H1 (cell line): ENCODE measurements around the gene SRSF2. TPM values are rescaled to one million over a fixed set of nuclear protein-coding genes. Genes with fewer than 3 reads are reported as not detected.
A peak's percentile ranks its signal among the peaks of the same experiment; 100 is the strongest.

Source experiments
- CTCF ChIA-PET: fragments of 300-600 bp; sonication (Branson Sonifier 250); formaldehyde crosslinking; loops from one replicate; lab custom pipeline; 2021; ENCODE audit not compliant: partially characterized antibody; lab: Charles Lee
- POLR2A ChIA-PET: fragments of 300-600 bp; sonication (Branson Sonifier 250); formaldehyde crosslinking; loops from one replicate; lab custom pipeline; 2021; ENCODE audit warnings: inconsistent platforms; ENCODE audit not compliant: partially characterized antibody; lab: Charles Lee
- DNase-seq, 2 experiments: peaks; one replicate each; pipeline versions ENCODE4 v3.0.0 to v3.0.0-alpha.2; 2010 to 2022; ENCODE audit warnings: low spot score in 2 of 2, low read depth in 1 of 2, mixed read lengths in 1 of 2
- FAIRE-seq: peaks from 2 replicates; lab custom pipeline; 2011; peaks lifted over from hg19 to GRCh38; lab: Jason Lieb, UNC
- H2AFZ ChIP-seq: 2 replicates; pipeline ENCODE4 v1.8.1; 2012; ENCODE audit warnings: low read length, inconsistent platforms
- H2AK5ac ChIP-seq: 2 replicates; pipeline ENCODE4 v1.6.1; 2013; ENCODE audit warnings: low read depth, low read length
- H2BK120ac ChIP-seq: replicated peaks from 2 replicates; pipeline ENCODE3; 2013; ENCODE audit warnings: low read depth, low read length, inconsistent platforms
- H2BK12ac ChIP-seq: 2 replicates; pipeline ENCODE4 v1.6.1; 2013; ENCODE audit warnings: low read depth, low read length
- H2BK15ac ChIP-seq: 2 replicates; pipeline ENCODE4 v1.6.1; 2013; ENCODE audit warnings: low read length
- H2BK20ac ChIP-seq: 2 replicates; pipeline ENCODE4 v1.6.1; 2013; ENCODE audit warnings: low read length
- H2BK5ac ChIP-seq: 2 replicates; pipeline ENCODE4 v1.6.1; 2013; ENCODE audit warnings: low read depth, low read length
- H3K14ac ChIP-seq: 2 replicates; pipeline ENCODE4 v1.6.1; 2013; ENCODE audit warnings: inconsistent platforms; ENCODE audit not compliant: insufficient read length
- H3K18ac ChIP-seq: 2 replicates; pipeline ENCODE4 v1.6.1; 2013; ENCODE audit warnings: low read length; ENCODE audit errors: extremely low read depth
- H3K23ac ChIP-seq: 2 replicates; pipeline ENCODE4 v1.6.1; 2013; ENCODE audit warnings: inconsistent platforms; ENCODE audit not compliant: insufficient read length
- H3K23me2 ChIP-seq: 2 replicates; pipeline ENCODE4 v1.6.1; 2013; ENCODE audit warnings: low read depth, low read length
- H3K27ac ChIP-seq: 2 replicates; pipeline ENCODE4 v1.6.1; 2011; ENCODE audit warnings: low read depth, low read length, inconsistent platforms
- H3K27me3 ChIP-seq, 4 experiments: replicated peaks in 1 of 4; 1 replicate in 1 of 4; 2 replicates in 3 of 4; pipeline versions ENCODE4 v1.6.1 to v1.8.1; 2011 to 2013; ENCODE audit warnings: low read length in 3 of 4, mild to moderate bottlenecking in 3 of 4, inconsistent platforms in 2 of 4, mixed read lengths in 2 of 4, moderate library complexity in 1 of 4; ENCODE audit not compliant: control insufficient read depth in 3 of 4, insufficient read depth in 3 of 4; ENCODE audit errors: extremely low read depth in 1 of 4
- H3K36me3 ChIP-seq, 4 experiments: 2 replicates each; pipeline versions ENCODE4 v1.6.1 to v1.8.1; 2011 to 2013; ENCODE audit warnings: mild to moderate bottlenecking in 4 of 4, low read length in 3 of 4, moderate library complexity in 2 of 4, control low read depth in 1 of 4, inconsistent platforms in 1 of 4; ENCODE audit not compliant: insufficient read depth in 4 of 4, control insufficient read depth in 2 of 4
- H3K4ac ChIP-seq: replicated peaks from 2 replicates; pipeline ENCODE3; 2013; ENCODE audit warnings: low read length, low read depth, mixed read lengths, inconsistent platforms; ENCODE audit not compliant: insufficient read length
- H3K4me1 ChIP-seq, 4 experiments: replicated peaks in 1 of 4; 1 replicate in 1 of 4; 2 replicates in 3 of 4; pipeline versions ENCODE4 v1.6.1 to v1.8.1; 2011 to 2013; ENCODE audit warnings: low read length in 3 of 4, inconsistent platforms in 2 of 4, mixed read lengths in 1 of 4; ENCODE audit not compliant: insufficient read depth in 4 of 4, control insufficient read depth in 3 of 4
- H3K4me2 ChIP-seq, 2 experiments: 2 replicates each; pipeline versions ENCODE4 v1.6.1 to v1.8.1; 2011 to 2013; ENCODE audit warnings: low read depth in 2 of 2, low read length in 2 of 2, control low read depth in 1 of 2, inconsistent platforms in 1 of 2, mild to moderate bottlenecking in 1 of 2; ENCODE audit not compliant: insufficient read depth in 1 of 2
- H3K4me3 ChIP-seq, 4 experiments: fragments of 200-600, 300-600 bp in 1 of 4; sonication (generic), shearing (Covaris generic), sonication (Bioruptor Twin) in 1 of 4; 2 replicates each; pipeline versions ENCODE4 v1.5.1 to v1.8.1; 2011 to 2016; ENCODE audit warnings: low read length in 4 of 4, low read depth in 3 of 4, control low read depth in 2 of 4, inconsistent platforms in 2 of 4, mild to moderate bottlenecking in 2 of 4, mixed read lengths in 1 of 4, moderate library complexity in 1 of 4; ENCODE audit not compliant: insufficient read depth in 2 of 4; ENCODE audit errors: extremely low read depth in 1 of 4
- H3K56ac ChIP-seq: replicated peaks from 2 replicates; pipeline ENCODE3; 2013; ENCODE audit warnings: low read depth, mild to moderate bottlenecking, mixed read lengths, low read length, inconsistent platforms; ENCODE audit not compliant: insufficient read length
- H3K79me1 ChIP-seq: 2 replicates; pipeline ENCODE4 v1.6.1; 2013; ENCODE audit warnings: low read depth, low read length, control low read depth
- H3K79me2 ChIP-seq, 2 experiments: 2 replicates each; pipeline versions ENCODE4 v1.6.1 to v1.8.1; 2012 to 2013; ENCODE audit warnings: low read length in 2 of 2, mild to moderate bottlenecking in 2 of 2, inconsistent platforms in 1 of 2; ENCODE audit not compliant: insufficient read depth in 2 of 2, control insufficient read depth in 1 of 2
- H3K9ac ChIP-seq, 4 experiments: replicated peaks in 1 of 4; 1 replicate in 1 of 4; 2 replicates in 3 of 4; pipeline versions ENCODE4 v1.6.1 to v1.8.1; 2011 to 2013; ENCODE audit warnings: low read depth in 3 of 4, low read length in 3 of 4, control low read depth in 2 of 4, mild to moderate bottlenecking in 2 of 4, moderate library complexity in 2 of 4, inconsistent platforms in 1 of 4; ENCODE audit errors: extremely low read depth in 1 of 4
- H3K9me3 ChIP-seq, 2 experiments: 2 replicates each; pipeline versions ENCODE4 v1.6.1 to v1.8.1; 2012 to 2013; ENCODE audit warnings: mild to moderate bottlenecking in 2 of 2, moderate library complexity in 2 of 2, control low read depth in 1 of 2, inconsistent platforms in 1 of 2, low read depth in 1 of 2, low read length in 1 of 2, mixed read lengths in 1 of 2; ENCODE audit not compliant: insufficient read depth in 2 of 2
- H4K20me1 ChIP-seq, 2 experiments: replicated peaks in 1 of 2; 2 replicates each; pipeline versions ENCODE3 to v1.8.1; 2011 to 2013; ENCODE audit warnings: inconsistent platforms in 2 of 2, low read length in 2 of 2, mild to moderate bottlenecking in 1 of 2; ENCODE audit not compliant: insufficient read depth in 2 of 2, control insufficient read depth in 1 of 2
- H4K5ac ChIP-seq: 2 replicates; pipeline ENCODE4 v1.6.1; 2013; ENCODE audit warnings: low read length, low read depth, mixed read lengths, inconsistent platforms; ENCODE audit not compliant: insufficient read length
- H4K8ac ChIP-seq: 2 replicates; pipeline ENCODE4 v1.8.0; 2013; ENCODE audit warnings: mild to moderate bottlenecking, moderate library complexity, low read length, inconsistent platforms; ENCODE audit not compliant: insufficient read depth; ENCODE audit errors: extremely low read depth
- H4K91ac ChIP-seq: replicated peaks from 2 replicates; pipeline ENCODE3; 2013; ENCODE audit warnings: low read length, mixed read lengths, inconsistent platforms; ENCODE audit not compliant: insufficient read length
- CTBP2 ChIP-seq: IDR thresholded peaks from 2 replicates; pipeline ENCODE4 v1.7.0; 2011; ENCODE audit warnings: borderline replicate concordance, mild to moderate bottlenecking, moderate library complexity, mixed read lengths, low read length; ENCODE audit not compliant: insufficient read depth, insufficient read length
- HDAC6 ChIP-seq: IDR thresholded peaks from one replicate; pipeline ENCODE4 v1.7.1; 2012; ENCODE audit warnings: low read depth, mild to moderate bottlenecking, inconsistent platforms, low read length, moderate library complexity
- RFX5 ChIP-seq: IDR thresholded peaks from 2 replicates; pipeline ENCODE4 v1.6.1; 2011; ENCODE audit warnings: low read depth, low read length, improper control_type of control experiment, borderline replicate concordance
- RXRA ChIP-seq: IDR thresholded peaks from 2 replicates; pipeline ENCODE4 v1.6.1; 2011; ENCODE audit warnings: low read depth, mild to moderate bottlenecking, low read length, moderate library complexity; ENCODE audit not compliant: insufficient read depth
- SIX5 ChIP-seq: IDR thresholded peaks from 2 replicates; pipeline ENCODE4 v1.6.1; 2011; ENCODE audit warnings: mild to moderate bottlenecking, low read depth, low read length
- SP1 ChIP-seq: IDR thresholded peaks from 2 replicates; pipeline ENCODE4 v1.6.1; 2011; ENCODE audit warnings: low read depth, low read length
- TAF1 ChIP-seq: IDR thresholded peaks from 2 replicates; pipeline ENCODE4 v1.6.1; 2011; ENCODE audit warnings: mild to moderate bottlenecking, low read depth, low read length
- TAF7 ChIP-seq: optimal IDR thresholded peaks from 2 replicates; pipeline ENCODE3; 2011; ENCODE audit warnings: low read depth, mild to moderate bottlenecking, inconsistent platforms, low read length, moderate library complexity, borderline replicate concordance
- TBP ChIP-seq: IDR thresholded peaks from 2 replicates; pipeline ENCODE4 v1.6.1; 2011; ENCODE audit warnings: low read depth, low read length, improper control_type of control experiment
- USF2 ChIP-seq: IDR thresholded peaks from 2 replicates; pipeline ENCODE4 v1.6.1; 2011; ENCODE audit warnings: low read length, improper control_type of control experiment
- WGBS, 2 experiments: shearing (Covaris generic) in 1 of 2; methylation state at CpG; one replicate each; pipeline versions ENCODE4 v1.1.6 to v1.1.7; 2013 to 2015; ENCODE audit warnings: low lambda C conversion rate in 2 of 2, mixed read lengths in 2 of 2, inconsistent platforms in 1 of 2, low coverage in 1 of 2, missing lambda C conversion rate in 1 of 2; ENCODE audit not compliant: insufficient replicate concordance in 2 of 2, insufficient coverage in 1 of 2, insufficient read length in 1 of 2; ENCODE audit errors: extremely low coverage in 1 of 2, missing lambda C conversion rate in 1 of 2; 5-methylcytosine and 5-hydroxymethylcytosine counted together
- polyA plus RNA-seq, 7 experiments: library from polyadenylated mRNA; depleted of rRNA in 3 of 7; stranded (reverse) in 5 of 7; unstranded in 2 of 7; fragments of >200 nt in 5 of 7; fragments of 200-250 nt in 2 of 7; gene quantifications; 1 replicate in 5 of 7; 2 replicates in 1 of 7; 4 replicates in 1 of 7; pipeline versions ENCODE4 v1.2.1 to v1.2.3, GENCODE V29; 2011 to 2013; ENCODE audit warnings: missing spikeins in 2 of 7, mixed read lengths in 2 of 7
- total RNA-seq: library from RNA; stranded (reverse); fragmentation: NEBNext Ultra II Directional; extraction: Animal tissue kit (Norgen Biotek cat#: 25700); gene quantifications from 2 replicates; pipeline ENCODE4 v1.2.1, GENCODE V29; 2021

Gene SRSF2
- total and polyA plus RNA-seq, 2 of the 8 experiments (the other 6 are each of a cell fraction or from before 2014, with no cell fraction given) = 397 to 401 TPM

GRCh38 chr17:76707985-76708807 is 28.9 kb downstream of the SRSF2 start:
- H3K9ac ChIP-seq = no peak overlapping the region; a peak in 1 of 7 replicates
- no peak overlapping the region for H3K4ac ChIP-seq
- TF ChIP-seq USF2 (no peak), CTBP2 (no peak), RXRA (no peak), HDAC6 (no peak), RFX5 (no peak), TAF7 (no peak), SIX5 (no peak), TBP (no peak), TAF1 (0 out of 2 replicates have a peak, but pooled peaks have one; percentile 21), SP1 (no peak)

More at GRCh38 chr17:76707985-76708807, 28.9 kb downstream of the SRSF2 start:
- FAIRE-seq (peak; percentile 42), DNase-seq (peak; percentile 54 to 87)
- 18% methylated on average over 14 of the region's 14 CpGs; no CpG with 5 or more reads in 1 of the 2 experiments for WGBS, 2 experiments
- H3K4me2 ChIP-seq = peak overlapping the region; percentile 56 to 89
- peak overlapping the region in 1 of 4 experiments; percentile 5; a peak in 1 of 8 replicates for H3K4me3 ChIP-seq
- H2BK20ac ChIP-seq = 0 out of 2 replicates have a peak overlapping the region, but pooled peaks have one; percentile 21
- no peak overlapping the region for H2BK120ac ChIP-seq
- no peak overlapping the region for H3K56ac ChIP-seq
- no peaks in the 10 kb centered on the region for H3K36me3 ChIP-seq
- H4K91ac ChIP-seq = no peak overlapping the region
- H2BK5ac ChIP-seq = no peak overlapping the region; the same call in 1 of the 2 replicates
- H3K4me1 ChIP-seq = peaks cover 11 to 28% (median 19%) of the 10 kb centered on the region in 4 experiments
- POLR2A ChIA-PET = interaction anchor here (1.1 to 2.7 kb wide), 8 partner anchors 11 to 235 kb away, joined by 3 to 12 read pairs (median 4); partner anchors contain the start of genes MFSD11 and SRSF2
- no peak overlapping the region for H3K14ac ChIP-seq
- H3K9me3 ChIP-seq = no peaks in the 10 kb centered on the region
- no peaks in the 10 kb centered on the region for H3K79me2 ChIP-seq
- no peak overlapping the region for H4K8ac ChIP-seq
- CTCF ChIA-PET = interaction anchor here (0.5 to 5.6 kb wide), 25 partner anchors 10 to 509 kb away, joined by 3 to 67 read pairs (median 4); no protein-coding TSS in a partner anchor
- H3K23me2 ChIP-seq = peaks cover 11% of the 10 kb centered on the region; the same call in 1 of the 2 replicates
- H2AFZ ChIP-seq = no peak overlapping the region
- H2BK12ac ChIP-seq = no peak overlapping the region
- peaks cover 2% of the 10 kb centered on the region for H3K79me1 ChIP-seq
- H4K5ac ChIP-seq = no peak overlapping the region
- H2BK15ac ChIP-seq = no peak overlapping the region
- no peak overlapping the region for H3K23ac ChIP-seq
- H2AK5ac ChIP-seq = no peak overlapping the region
- peaks cover 2 to 22% (median 20%) of the 10 kb centered on the region in 4 experiments for H3K27me3 ChIP-seq
- no peak overlapping the region for H3K27ac ChIP-seq
- H3K18ac ChIP-seq = no peak overlapping the region
- H4K20me1 ChIP-seq = peaks cover 0 to 8% of the 10 kb centered on the region in 2 experiments
